Keratinocyte (primary cell): ENCODE results near the gene SDE2. TPM values are rescaled to one million over a fixed set of nuclear protein-coding genes. Genes with fewer than 3 reads are reported as not detected.

ENCODE experiments used
- DNase-seq: peaks from one replicate; pipeline ENCODE4 v3.0.0-alpha.2; 2011; ENCODE audit warnings: low read depth, missing footprints, low spot score
- FAIRE-seq: peaks from 2 replicates; lab custom pipeline; 2011; peaks lifted over from hg19 to GRCh38; lab: Jason Lieb, UNC
- H2AFZ ChIP-seq: 2 replicates; pipeline ENCODE4 v1.6.0; 2012; ENCODE audit warnings: low read length, control low read depth, inconsistent platforms; ENCODE audit not compliant: control insufficient read depth
- H3K27ac ChIP-seq: 2 replicates; pipeline ENCODE4 v1.5.1; 2011; ENCODE audit warnings: low read length; ENCODE audit not compliant: control insufficient read depth, insufficient read depth
- H3K27me3 ChIP-seq: 3 replicates; pipeline ENCODE4 v1.6.0; 2011; ENCODE audit warnings: low read length; ENCODE audit not compliant: control insufficient read depth, insufficient read depth; ENCODE audit errors: extremely low read depth
- H3K36me3 ChIP-seq, 2 experiments: 2 replicates in 1 of 2; 3 replicates in 1 of 2; pipeline ENCODE4 v1.5.1; 2011; ENCODE audit warnings: low read length in 2 of 2, mild to moderate bottlenecking in 1 of 2; ENCODE audit not compliant: control insufficient read depth in 2 of 2, insufficient read depth in 2 of 2; ENCODE audit errors: extremely low read depth in 1 of 2
- H3K4me1 ChIP-seq: 3 replicates; pipeline ENCODE4 v1.5.1; 2011; ENCODE audit warnings: low read length; ENCODE audit not compliant: control insufficient read depth, insufficient read depth; ENCODE audit errors: extremely low read depth
- H3K4me2 ChIP-seq: 3 replicates; pipeline ENCODE4 v1.6.0; 2011; ENCODE audit warnings: low read depth, low read length; ENCODE audit not compliant: control insufficient read depth, insufficient read depth; ENCODE audit errors: extremely low read depth
- H3K4me3 ChIP-seq, 3 experiments: fragments of 200-600 bp in 1 of 3; sonication (generic) in 1 of 3; 2 replicates in 2 of 3; 3 replicates in 1 of 3; pipeline ENCODE4 v1.5.1; 2011 to 2016; ENCODE audit warnings: low read length in 3 of 3, mild to moderate bottlenecking in 3 of 3, control low read depth in 2 of 3, inconsistent platforms in 1 of 3, low read depth in 1 of 3, mixed read lengths in 1 of 3, mixed run types in 1 of 3, moderate library complexity in 1 of 3; ENCODE audit not compliant: control insufficient read depth in 2 of 3, insufficient read depth in 2 of 3; ENCODE audit errors: extremely low read depth in 1 of 3
- H3K79me2 ChIP-seq: 2 replicates; pipeline ENCODE4 v1.6.0; 2012; ENCODE audit warnings: low read length; ENCODE audit not compliant: control insufficient read depth, insufficient read depth
- H3K9ac ChIP-seq: 3 replicates; pipeline ENCODE4 v1.6.0; 2011; ENCODE audit warnings: low read length; ENCODE audit not compliant: control insufficient read depth, insufficient read depth; ENCODE audit errors: extremely low read depth
- H3K9me1 ChIP-seq: 3 replicates; pipeline ENCODE4 v1.6.0; 2011; ENCODE audit warnings: low read length; ENCODE audit not compliant: control insufficient read depth, insufficient read depth; ENCODE audit errors: extremely low read depth
- H3K9me3 ChIP-seq: 2 replicates; pipeline ENCODE4 v1.5.1; 2012; ENCODE audit warnings: low read depth, low read length; ENCODE audit not compliant: control insufficient read depth
- H4K20me1 ChIP-seq: 3 replicates; pipeline ENCODE4 v1.6.0; 2011; ENCODE audit warnings: low read length; ENCODE audit not compliant: control insufficient read depth, insufficient read depth; ENCODE audit errors: extremely low read depth
- EZH2 ChIP-seq: IDR thresholded peaks from one replicate; pipeline ENCODE4 v1.6.1; 2012; ENCODE audit warnings: inconsistent platforms, mild to moderate bottlenecking, low read length, moderate library complexity
- dilution Hi-C: fragments of 300-500 bp; cut with MboI; formaldehyde crosslinking; loops from one replicate; pipeline ENCODE4 v1.7.0; 2020; ENCODE audit warnings: low sequenced_read_pairs; ENCODE audit not compliant: extremely low pct_ligation_motif_present
- polyA plus RNA-seq, 5 experiments: library from polyadenylated mRNA; depleted of rRNA in 3 of 5; stranded (reverse) in 3 of 5; stranded (forward) in 1 of 5; unstranded in 1 of 5; fragments of >200 nt; gene quantifications; 1 replicate in 1 of 5; 2 replicates in 3 of 5; 3 replicates in 1 of 5; pipeline versions ENCODE4 v1.2.1 to v1.2.3, GENCODE V29; 2011 to 2012; ENCODE audit warnings: missing spikeins in 2 of 5, low read depth in 1 of 5, low replicate concordance in 1 of 5
- TF ChIP-seq, protein P1 (sequence below), 3 experiments: IDR thresholded peaks in 1 of 3; conservative IDR thresholded peaks in 1 of 3; optimal IDR thresholded peaks in 1 of 3; 2 replicates in 2 of 3; 3 replicates in 1 of 3; pipeline versions ENCODE3 to v1.5.1; 2011; ENCODE audit warnings: low read length in 3 of 3, mild to moderate bottlenecking in 3 of 3, moderate library complexity in 2 of 3, control low read depth in 1 of 3, inconsistent platforms in 1 of 3; ENCODE audit not compliant: insufficient read depth in 2 of 3; ENCODE audit errors: extremely low read depth in 1 of 3

SDE2 gene
- polyA plus RNA-seq, 1 donor (not counting 4 experiments of a cell fraction or from before 2014, with no cell fraction given): 15.9 TPM

DNA sequence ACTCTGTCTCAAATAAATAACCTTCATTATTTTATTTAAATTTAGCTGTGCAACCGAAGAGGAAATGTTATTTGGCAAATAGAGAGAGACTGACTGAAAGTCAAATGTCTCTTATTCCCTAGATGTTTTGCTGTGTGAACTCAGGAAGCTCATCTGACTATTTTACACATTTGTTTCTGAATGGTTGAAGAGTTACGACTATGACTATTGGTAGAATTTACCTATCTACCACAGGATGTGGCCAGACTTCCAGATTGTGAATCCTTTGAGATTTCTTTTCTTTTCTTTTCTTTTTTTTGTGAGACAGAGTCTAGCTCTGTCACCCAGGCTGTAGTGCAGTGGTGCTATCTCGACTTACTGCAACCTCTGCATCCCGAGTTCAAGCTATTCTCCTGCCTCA, 5.3 kb upstream of the SDE2 start:
- no peak for FAIRE-seq

DNA sequence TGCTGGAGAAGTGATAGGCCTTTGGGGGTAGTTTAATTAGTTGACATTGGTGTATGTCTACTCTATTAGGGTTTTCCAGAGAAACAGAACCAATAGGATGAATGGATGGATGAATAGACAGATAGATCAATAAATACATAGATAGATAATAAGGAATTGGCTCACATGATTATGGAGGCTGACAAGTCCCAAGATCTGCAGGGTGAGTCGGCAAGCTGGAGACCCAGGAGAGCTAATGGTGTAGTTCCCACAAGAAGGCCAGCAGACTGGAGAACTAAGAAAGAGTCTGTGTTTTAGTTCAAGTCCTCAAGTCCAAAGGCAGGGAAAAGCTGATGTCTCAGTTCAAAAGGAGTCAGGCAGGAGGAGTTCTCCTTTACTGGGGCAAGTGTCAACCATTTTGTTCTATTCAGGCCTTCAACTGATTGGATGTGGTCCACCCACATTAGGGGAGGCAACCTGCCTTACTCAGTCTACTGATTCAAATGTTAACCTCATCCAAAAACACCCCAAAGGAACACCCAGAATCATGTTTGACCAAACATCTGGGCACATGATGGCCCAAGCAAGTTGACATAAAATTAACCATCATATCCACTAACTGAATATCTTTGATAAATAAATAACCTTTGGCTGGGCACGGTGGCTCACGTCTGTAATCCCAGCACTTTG, 4.5 kb upstream of the SDE2 start:
- no peak for FAIRE-seq
- Histone ChIP-seq H3K79me2 (peaks cover 5% of the 10 kb centered on the region), H3K9me3 (no peaks in the 10 kb centered on the region), H3K36me3 (no peaks in the 10 kb centered on the region), H3K27me3 (no peaks in the 10 kb centered on the region), H2AFZ (no peak overlapping the region), H3K27ac (no peak overlapping the region), H4K20me1 (no peaks in the 10 kb centered on the region), H3K4me1 (peaks cover 7% of the 10 kb centered on the region), H3K9ac (no peak overlapping the region), H3K4me3 (no peak overlapping the region), H3K9me1 (no peaks in the 10 kb centered on the region), H3K4me2 (no peak overlapping the region)
- DNase-seq: no peak
- dilution Hi-C loops: no loop called here
- no peak for TF ChIP-seq EZH2
- TF ChIP-seq, protein P1, sequence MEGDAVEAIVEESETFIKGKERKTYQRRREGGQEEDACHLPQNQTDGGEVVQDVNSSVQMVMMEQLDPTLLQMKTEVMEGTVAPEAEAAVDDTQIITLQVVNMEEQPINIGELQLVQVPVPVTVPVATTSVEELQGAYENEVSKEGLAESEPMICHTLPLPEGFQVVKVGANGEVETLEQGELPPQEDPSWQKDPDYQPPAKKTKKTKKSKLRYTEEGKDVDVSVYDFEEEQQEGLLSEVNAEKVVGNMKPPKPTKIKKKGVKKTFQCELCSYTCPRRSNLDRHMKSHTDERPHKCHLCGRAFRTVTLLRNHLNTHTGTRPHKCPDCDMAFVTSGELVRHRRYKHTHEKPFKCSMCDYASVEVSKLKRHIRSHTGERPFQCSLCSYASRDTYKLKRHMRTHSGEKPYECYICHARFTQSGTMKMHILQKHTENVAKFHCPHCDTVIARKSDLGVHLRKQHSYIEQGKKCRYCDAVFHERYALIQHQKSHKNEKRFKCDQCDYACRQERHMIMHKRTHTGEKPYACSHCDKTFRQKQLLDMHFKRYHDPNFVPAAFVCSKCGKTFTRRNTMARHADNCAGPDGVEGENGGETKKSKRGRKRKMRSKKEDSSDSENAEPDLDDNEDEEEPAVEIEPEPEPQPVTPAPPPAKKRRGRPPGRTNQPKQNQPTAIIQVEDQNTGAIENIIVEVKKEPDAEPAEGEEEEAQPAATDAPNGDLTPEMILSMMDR (optimal IDR thresholded peaks at IDR 0.05 in 1 of 3, IDR thresholded peaks at IDR 0.05 in 1 of 3, conservative IDR thresholded peaks at IDR 0.05 in 1 of 3; ENCODE audit: extremely low read depth in 1 of 3, insufficient read depth in 2 of 3, low read length in 3 of 3): no peak

More for the DNA sequence above, 5.3 kb upstream of the SDE2 start:
- H3K79me2 ChIP-seq: no peaks in the 10 kb centered on the region
- H2AFZ ChIP-seq: no peak overlapping the region
- no peaks in the 10 kb centered on the region for H3K9me1 ChIP-seq
- no peaks in the 10 kb centered on the region for H3K36me3 ChIP-seq
- H4K20me1 ChIP-seq: no peaks in the 10 kb centered on the region
- H3K27ac ChIP-seq: no peak overlapping the region
- H3K9ac ChIP-seq: no peak overlapping the region
- H3K9me3 ChIP-seq: no peaks in the 10 kb centered on the region
- H3K4me3 ChIP-seq: no peak overlapping the region
- H3K27me3 ChIP-seq: no peaks in the 10 kb centered on the region
- no peak for DNase-seq
- TF ChIP-seq EZH2: no peak
- TF ChIP-seq, protein P1 (optimal IDR thresholded peaks at IDR 0.05 in 1 of 3, IDR thresholded peaks at IDR 0.05 in 1 of 3, conservative IDR thresholded peaks at IDR 0.05 in 1 of 3; ENCODE audit: extremely low read depth in 1 of 3, insufficient read depth in 2 of 3, low read length in 3 of 3): no peak
- no peak overlapping the region for H3K4me2 ChIP-seq
- dilution Hi-C loops: no loop called here
- H3K4me1 ChIP-seq: peaks cover 7% of the 10 kb centered on the region
